Choroid plexus epithelial cell (primary cell): ENCODE data around the gene ZNF462.

Experiments
- DNase-seq: peaks from one replicate; pipeline ENCODE4 v3.0.0-alpha.2; 2010; ENCODE audit warnings: low read depth
- H3K4me3 ChIP-seq: 2 replicates; pipeline ENCODE4 v1.5.1; 2011; ENCODE audit warnings: low read depth, mild to moderate bottlenecking, control low read depth, low read length, moderate library complexity
- TF ChIP-seq, protein P1 (sequence below): conservative IDR thresholded peaks from 2 replicates; pipeline ENCODE4 v1.5.1; 2011; ENCODE audit warnings: low read depth, mild to moderate bottlenecking, control low read depth, inconsistent platforms, low read length, moderate library complexity

Gene ZNF462

DNA sequence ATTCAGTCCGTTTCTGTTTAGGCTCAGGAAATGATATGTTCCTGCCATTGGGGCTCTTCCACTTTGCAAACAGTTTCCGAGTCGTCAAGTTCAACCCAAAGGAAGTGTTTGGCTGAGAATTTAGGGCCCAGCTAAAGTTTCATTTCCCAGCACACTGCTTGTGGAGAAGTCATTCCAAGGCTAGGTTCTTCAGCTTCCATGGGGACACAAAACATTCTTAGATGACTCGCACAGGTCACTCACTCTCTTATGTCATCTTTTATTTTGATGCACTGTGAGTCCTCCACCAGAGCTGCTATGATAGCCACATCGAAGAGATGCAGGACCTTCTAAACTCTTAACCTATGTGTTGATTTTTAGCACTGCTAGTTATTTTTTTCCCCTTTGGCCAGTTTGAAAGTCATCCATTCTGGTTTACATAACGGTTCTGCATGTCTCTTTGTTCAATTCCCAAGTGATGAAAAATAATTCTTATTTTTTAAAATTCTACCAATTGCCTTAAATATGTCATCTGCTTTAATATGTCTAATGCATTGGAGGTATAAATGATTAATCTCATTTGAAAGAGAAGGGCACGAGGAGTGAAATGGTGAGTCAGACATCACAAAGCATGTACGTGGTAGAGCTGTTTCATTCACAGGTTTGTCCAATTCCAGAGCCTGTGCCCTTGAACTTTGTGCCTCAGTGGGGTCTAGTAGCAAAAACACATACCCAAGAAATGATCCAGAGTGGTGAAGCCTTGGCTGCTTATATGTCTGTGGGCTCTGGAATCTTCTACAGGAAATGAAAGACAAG lies 84.3 kb downstream of the ZNF462 start:
- TF ChIP-seq, protein P1, sequence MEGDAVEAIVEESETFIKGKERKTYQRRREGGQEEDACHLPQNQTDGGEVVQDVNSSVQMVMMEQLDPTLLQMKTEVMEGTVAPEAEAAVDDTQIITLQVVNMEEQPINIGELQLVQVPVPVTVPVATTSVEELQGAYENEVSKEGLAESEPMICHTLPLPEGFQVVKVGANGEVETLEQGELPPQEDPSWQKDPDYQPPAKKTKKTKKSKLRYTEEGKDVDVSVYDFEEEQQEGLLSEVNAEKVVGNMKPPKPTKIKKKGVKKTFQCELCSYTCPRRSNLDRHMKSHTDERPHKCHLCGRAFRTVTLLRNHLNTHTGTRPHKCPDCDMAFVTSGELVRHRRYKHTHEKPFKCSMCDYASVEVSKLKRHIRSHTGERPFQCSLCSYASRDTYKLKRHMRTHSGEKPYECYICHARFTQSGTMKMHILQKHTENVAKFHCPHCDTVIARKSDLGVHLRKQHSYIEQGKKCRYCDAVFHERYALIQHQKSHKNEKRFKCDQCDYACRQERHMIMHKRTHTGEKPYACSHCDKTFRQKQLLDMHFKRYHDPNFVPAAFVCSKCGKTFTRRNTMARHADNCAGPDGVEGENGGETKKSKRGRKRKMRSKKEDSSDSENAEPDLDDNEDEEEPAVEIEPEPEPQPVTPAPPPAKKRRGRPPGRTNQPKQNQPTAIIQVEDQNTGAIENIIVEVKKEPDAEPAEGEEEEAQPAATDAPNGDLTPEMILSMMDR = no peak
- no peak overlapping the region for H3K4me3 ChIP-seq
- peak; percentile 29 for DNase-seq

DNA sequence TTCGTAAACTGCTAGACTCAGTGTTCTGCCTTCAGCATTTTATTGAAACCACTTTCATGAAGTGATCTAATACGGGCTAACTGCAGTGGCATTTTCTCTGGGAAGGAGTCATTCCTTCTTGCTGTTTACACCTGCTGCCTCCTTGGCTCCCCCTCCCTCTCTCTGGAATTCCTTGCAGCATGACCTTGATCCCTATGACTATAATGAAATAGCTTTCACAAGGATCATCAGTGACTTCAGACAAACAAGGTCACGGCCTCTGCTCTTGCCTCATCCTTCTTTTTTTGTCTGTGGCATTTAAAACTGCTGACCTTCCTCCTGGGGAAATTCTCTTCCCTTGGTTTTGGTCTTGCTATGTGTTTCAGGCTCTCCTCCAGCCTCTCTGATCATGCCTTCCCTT lies 90.2 kb downstream of the ZNF462 start:
- peak; percentile 72 for DNase-seq
- TF ChIP-seq, protein P1 = no peak
- no peak overlapping the region for H3K4me3 ChIP-seq

DNA sequence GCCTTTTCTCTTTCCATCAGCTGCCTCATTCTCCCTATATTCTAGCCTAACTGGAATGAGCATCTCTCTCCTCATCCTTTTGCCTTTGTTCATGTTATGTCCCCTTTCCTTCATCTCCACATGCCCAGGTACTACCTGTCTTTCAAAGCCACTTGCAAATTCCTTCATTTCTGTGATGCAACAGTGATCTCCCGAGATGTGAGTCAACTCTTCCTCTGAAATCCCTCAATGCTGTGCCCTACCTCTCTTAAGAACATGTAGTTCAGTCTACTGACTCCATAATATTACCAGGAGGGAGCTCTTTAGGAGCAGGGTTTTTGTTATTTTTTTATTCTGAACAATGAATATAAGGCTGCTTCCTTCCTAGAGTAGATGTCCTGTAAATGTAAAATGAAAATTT lies 91.6 kb downstream of the ZNF462 start:
- peak; percentile 34 for DNase-seq
- H3K4me3 ChIP-seq = no peak overlapping the region
- TF ChIP-seq, protein P1 = no peak

DNA sequence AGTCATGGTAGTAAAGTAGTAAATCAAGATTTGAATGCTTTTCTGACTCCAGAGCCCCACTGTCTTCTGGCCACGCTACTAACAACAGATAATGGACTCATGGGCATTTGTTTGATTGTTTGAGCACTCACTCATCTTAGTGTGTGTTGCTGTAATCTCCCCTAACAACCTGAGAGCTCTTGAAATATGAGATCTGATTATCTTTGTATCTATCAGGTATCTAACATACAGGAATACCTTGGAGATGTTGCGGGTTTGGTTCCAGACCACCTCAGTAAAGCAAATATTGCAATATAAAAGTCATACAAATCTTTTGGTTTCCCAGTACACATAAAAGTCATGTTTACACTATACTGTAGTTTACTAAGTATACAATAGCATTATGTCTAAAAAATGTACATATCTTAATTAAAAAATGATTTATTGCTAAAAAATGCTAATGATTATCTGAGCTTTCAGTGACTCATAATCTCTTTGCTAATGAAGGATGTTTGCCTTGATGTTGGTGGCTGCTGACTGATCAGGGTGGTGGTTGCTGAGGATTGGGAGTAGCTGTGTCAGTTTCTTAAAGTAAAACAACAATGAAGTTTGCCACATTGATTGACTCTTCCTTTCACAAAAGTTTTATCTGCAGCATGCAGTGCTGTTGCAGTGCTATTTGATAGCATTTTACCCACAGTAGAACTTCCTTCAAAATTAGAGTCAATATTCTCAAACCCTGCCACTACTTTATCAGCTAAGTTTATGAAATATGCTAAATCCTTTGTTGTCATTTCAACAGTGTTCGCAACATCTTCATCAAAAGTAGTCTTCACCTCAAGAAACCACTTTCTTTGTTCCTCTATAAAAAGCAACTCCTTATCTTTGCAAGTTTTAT lies 92.2 kb downstream of the ZNF462 start:
- H3K4me3 ChIP-seq = no peak overlapping the region
- DNase-seq = no peak
- TF ChIP-seq, protein P1 = no peak

- DNase-seq = peak; percentile 19
- no peak overlapping the region for H3K4me3 ChIP-seq
- TF ChIP-seq, protein P1 = no peak
Measured at GRCh38 chr9:106956971-106957370, 94.0 kb downstream of the ZNF462 start.

DNA sequence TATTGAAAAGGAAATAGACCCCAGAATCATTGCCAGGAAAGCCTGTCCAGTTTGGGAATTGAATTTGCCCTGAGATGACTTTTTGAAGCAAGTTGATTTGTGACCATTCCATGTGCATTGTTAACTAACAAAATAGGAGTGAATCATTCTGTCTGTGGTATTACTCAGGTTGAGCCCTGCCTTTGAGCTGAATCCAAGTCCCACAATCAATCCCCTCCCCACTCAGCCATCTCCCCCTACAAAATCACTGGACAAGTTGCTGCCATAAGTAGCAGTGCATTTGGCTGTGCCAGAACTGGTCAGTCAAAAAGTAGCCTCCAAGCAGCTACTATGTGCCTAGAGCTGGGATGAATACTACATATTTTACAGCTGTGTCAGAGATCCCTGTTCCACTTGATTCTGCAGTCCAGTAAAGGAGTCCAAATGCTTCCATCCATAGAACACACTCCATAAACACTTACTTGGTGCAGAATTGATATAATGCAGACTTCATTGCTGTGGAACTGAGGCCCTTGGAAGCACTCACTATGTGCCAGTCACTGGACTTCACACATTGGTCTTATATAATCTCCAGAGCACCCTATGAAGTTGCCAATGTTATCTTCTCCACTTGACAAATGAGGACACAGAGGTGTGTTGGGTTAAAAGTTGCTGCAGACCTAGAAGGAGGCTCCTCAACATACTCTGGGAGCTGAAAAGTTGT lies 96.1 kb downstream of the ZNF462 start:
- TF ChIP-seq, protein P1 = no peak
- DNase-seq = no peak
- no peak overlapping the region for H3K4me3 ChIP-seq
